ENCODE results near the gene HOXD11.

Gene HOXD11

DNA sequence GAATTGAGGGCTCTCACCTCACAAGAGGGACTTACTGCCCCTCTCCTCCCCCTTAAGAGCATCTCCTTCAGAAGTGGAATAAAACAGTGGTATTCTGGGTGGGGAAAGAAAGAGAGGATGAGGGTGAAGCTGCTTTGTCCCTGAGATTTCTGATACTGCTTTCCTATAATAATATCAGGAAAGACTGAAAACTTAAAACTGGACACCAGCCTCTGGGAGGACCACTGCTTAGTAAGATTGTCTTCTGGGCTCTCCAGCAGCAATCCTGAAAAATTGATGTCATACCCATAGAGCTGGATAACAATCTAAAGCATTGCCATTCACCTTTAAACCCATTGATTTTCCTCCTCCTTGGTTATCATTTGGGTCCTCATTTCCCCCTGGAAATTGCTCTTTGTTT lies 39.6 kb downstream of the HOXD11 start:
- TF ChIP-seq, protein P1, sequence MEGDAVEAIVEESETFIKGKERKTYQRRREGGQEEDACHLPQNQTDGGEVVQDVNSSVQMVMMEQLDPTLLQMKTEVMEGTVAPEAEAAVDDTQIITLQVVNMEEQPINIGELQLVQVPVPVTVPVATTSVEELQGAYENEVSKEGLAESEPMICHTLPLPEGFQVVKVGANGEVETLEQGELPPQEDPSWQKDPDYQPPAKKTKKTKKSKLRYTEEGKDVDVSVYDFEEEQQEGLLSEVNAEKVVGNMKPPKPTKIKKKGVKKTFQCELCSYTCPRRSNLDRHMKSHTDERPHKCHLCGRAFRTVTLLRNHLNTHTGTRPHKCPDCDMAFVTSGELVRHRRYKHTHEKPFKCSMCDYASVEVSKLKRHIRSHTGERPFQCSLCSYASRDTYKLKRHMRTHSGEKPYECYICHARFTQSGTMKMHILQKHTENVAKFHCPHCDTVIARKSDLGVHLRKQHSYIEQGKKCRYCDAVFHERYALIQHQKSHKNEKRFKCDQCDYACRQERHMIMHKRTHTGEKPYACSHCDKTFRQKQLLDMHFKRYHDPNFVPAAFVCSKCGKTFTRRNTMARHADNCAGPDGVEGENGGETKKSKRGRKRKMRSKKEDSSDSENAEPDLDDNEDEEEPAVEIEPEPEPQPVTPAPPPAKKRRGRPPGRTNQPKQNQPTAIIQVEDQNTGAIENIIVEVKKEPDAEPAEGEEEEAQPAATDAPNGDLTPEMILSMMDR (conservative IDR thresholded peaks at IDR 0.05) = no peak
- H3K27ac ChIP-seq = no peak overlapping the region

DNA sequence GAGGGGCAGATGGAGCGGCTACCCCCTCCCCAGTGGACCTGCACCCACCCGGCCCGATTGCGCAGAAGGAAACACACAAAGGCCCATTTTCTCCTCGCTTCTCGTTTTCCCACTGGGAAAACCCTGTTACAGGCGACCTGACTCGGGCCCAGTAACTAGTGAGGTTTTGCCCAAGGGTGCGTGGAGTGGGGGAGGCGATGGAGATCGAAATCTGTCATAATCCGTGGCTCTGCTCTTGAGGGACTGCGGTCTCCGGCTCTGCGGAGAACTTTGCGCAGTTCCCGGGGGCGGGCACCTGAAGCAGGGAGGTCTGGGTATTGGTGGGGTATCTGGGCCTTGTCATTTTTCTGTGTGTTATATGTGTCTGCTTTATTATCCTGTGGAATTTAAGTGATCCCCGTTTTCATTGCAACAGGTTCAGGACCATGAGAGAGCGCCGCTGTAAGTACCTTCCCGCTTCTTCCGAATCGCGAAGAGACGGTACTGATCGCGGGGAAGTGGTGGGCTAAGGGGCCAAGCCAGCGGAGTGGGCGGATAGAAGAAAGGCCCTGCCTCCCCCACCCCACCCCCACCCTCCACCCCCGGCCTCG lies 40.2 kb downstream of the HOXD11 start:
- H3K27ac ChIP-seq = no peak overlapping the region

GRCh38 chr2:176147800-176148496 lies 40.9 kb downstream of the HOXD11 start:
- TF ChIP-seq, protein P1 (conservative IDR thresholded peaks at IDR 0.05) = no peak
- H3K27ac ChIP-seq = no peak overlapping the region

More for the DNA sequence above, 40.2 kb downstream of the HOXD11 start:
- TF ChIP-seq, protein P1 (conservative IDR thresholded peaks at IDR 0.05) = no peak

DNA sequence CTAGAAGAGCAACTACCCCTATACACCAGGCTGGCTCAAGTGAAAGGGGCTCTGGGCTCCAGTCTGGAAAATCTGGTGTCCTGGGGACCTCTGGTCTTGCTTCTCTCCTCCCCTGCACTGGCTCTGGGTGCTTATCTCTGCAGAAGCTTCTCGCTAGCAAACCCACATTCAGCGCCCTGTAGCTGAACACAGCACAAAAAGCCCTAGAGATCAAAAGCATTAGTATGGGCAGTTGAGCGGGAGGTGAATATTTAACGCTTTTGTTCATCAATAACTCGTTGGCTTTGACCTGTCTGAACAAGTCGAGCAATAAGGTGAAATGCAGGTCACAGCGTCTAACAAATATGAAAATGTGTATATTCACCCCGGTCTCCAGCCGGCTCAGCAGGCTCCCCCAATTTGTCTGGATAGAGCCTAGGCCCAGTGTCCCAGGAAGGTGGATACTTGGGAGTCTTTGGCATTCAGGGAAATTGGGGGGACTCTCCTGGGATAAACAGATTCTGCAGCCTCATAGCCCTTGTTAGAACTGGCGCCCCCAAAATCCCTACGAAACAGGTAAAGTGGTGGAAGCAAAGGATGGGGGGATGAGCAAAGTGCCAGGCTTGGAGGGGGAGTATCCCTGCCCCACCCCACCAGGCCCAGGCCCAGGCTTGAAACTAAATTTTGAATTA lies 41.8 kb downstream of the HOXD11 start:
- TF ChIP-seq, protein P1 (conservative IDR thresholded peaks at IDR 0.05) = no peak
- no peak overlapping the region for H3K27ac ChIP-seq

DNA sequence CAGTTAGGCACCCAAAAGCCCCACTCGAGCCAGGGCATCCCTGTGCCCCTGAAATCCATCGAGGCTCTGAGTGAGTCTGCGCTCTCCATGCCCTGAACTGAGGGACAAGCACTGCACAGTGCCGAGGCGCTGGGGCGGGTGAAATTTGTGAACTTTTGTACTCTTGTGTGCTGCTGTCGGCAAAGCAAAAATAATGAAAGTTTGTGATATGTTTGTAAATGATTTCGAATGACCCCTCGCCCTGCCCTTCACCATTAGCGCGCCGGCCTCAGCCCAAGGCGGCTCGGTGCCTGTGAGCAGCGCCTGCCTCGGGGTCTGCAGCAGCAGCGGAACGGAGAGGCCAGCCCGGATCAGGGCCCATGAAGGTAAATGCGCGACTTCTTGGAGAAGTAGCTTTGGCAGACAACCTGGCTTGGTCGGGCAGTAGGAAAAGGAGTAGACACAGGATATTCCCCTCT lies 42.4 kb downstream of the HOXD11 start:
- H3K27ac ChIP-seq = no peak overlapping the region
- TF ChIP-seq, protein P1 (conservative IDR thresholded peaks at IDR 0.05) = no peak

- H3K27ac ChIP-seq = no peak overlapping the region
- TF ChIP-seq, protein P1 (conservative IDR thresholded peaks at IDR 0.05) = no peak
Observed at GRCh38 chr2:176149939-176150583, 43.0 kb downstream of the HOXD11 start.
